GM23338 (cell line): ENCODE data around the gene NACAD.

Experiments used
- JUNB ChIP-seq: IDR thresholded peaks from one replicate; pipeline ENCODE4 v1.6.1; 2016; ENCODE audit warnings: antibody characterized with exemption; ENCODE audit not compliant: unreplicated experiment
- POLR2AphosphoS5 ChIP-seq: IDR thresholded peaks from 2 replicates; pipeline ENCODE4 v1.6.1; 2016; ENCODE audit warnings: antibody characterized with exemption, low read depth

- TF ChIP-seq POLR2AphosphoS5 (peak; percentile 99), JUNB (no peak)
These were observed 22.8 kb upstream of the NACAD start, which contains the start of gene TBRG4 for GRCh38 chr7:45111298-45112223.
